Spleen (tissue), 7 donors: Measurements from ENCODE around the gene DHRSX.

ENCODE experiments used
- POLR2A ChIP-seq, 3 donors: fragments of 450-650 bp; IDR thresholded peaks; one replicate each; pipeline ENCODE4 v1.5.1; 2017; ENCODE audit warnings: antibody characterized with exemption in 3 of 3, mild to moderate bottlenecking in 1 of 3
- POLR2AphosphoS5 ChIP-seq, 3 donors: sonication (generic); formaldehyde crosslinking; IDR thresholded peaks; one replicate each; pipeline ENCODE4 v1.5.1; 2017; ENCODE audit warnings: antibody characterized with exemption in 3 of 3
- TF ChIP-seq, protein P1 (sequence below), 11 experiments: fragments of 200-600 bp in 7 of 11; fragments of 450-650 bp in 4 of 11; sonication (generic) in 4 of 11; IDR thresholded peaks in 8 of 11; conservative IDR thresholded peaks in 3 of 11; 1 replicate in 7 of 11; 2 replicates in 4 of 11; pipeline versions ENCODE4 v1.4.0 to v1.8.0; 2016 to 2021; ENCODE audit warnings: antibody characterized with exemption in 11 of 11, inconsistent platforms in 4 of 11, mild to moderate bottlenecking in 1 of 11
- donor health status: DM: no; HTN: no; CAD: no; lungs with moderate emphysema.
- donor health status: DM: no; HTN: no; CAD: no.
- donor health status: DM: no; HTN: no; CAD: no.

DNA sequence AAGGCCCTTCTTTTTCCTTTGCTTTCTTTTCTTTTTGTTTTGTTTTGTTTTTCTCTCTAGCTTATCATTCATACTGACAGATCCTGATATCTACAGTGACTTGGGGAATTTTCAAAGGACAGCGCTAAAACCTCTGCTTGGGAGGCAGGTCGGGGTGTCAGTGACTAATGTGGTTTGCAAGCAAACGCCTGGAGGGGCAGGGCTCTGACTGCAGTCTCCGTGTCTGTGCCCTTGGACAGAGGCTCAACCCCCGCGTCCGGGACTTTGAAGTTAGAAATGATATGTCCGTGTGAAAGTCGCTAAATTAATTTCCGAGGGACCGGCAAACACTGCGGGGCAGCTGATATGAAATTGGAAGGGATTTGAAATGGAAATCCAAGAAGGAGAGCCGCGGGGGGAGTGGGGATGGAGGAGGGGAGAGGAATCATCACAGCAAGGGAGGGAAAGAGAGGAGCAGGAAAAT is 312.4 kb downstream of the DHRSX start:
- TF ChIP-seq, protein P1, sequence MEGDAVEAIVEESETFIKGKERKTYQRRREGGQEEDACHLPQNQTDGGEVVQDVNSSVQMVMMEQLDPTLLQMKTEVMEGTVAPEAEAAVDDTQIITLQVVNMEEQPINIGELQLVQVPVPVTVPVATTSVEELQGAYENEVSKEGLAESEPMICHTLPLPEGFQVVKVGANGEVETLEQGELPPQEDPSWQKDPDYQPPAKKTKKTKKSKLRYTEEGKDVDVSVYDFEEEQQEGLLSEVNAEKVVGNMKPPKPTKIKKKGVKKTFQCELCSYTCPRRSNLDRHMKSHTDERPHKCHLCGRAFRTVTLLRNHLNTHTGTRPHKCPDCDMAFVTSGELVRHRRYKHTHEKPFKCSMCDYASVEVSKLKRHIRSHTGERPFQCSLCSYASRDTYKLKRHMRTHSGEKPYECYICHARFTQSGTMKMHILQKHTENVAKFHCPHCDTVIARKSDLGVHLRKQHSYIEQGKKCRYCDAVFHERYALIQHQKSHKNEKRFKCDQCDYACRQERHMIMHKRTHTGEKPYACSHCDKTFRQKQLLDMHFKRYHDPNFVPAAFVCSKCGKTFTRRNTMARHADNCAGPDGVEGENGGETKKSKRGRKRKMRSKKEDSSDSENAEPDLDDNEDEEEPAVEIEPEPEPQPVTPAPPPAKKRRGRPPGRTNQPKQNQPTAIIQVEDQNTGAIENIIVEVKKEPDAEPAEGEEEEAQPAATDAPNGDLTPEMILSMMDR (IDR thresholded peaks at IDR 0.05 in 8 of 11, conservative IDR thresholded peaks at IDR 0.05 in 3 of 11), result no peak
- TF ChIP-seq POLR2AphosphoS5 (IDR thresholded peaks at IDR 0.05), result no peak
- TF ChIP-seq POLR2A (IDR thresholded peaks at IDR 0.05), result no peak
